ENCODE results near the gene NTN5.

- TF ChIP-seq EP300 (IDR thresholded peaks at IDR 0.05; ENCODE audit: borderline replicate concordance in 1 of 2, control insufficient read depth in 1 of 2, low read depth in 2 of 2, low read length in 2 of 2) = no peak
- TF ChIP-seq PBX3 (IDR thresholded peaks at IDR 0.05; ENCODE audit: insufficient replicate concordance, low read depth, low read length) = no peak
- no peak for TF ChIP-seq CTCF (IDR thresholded peaks at IDR 0.05 in 2 of 3, conservative IDR thresholded peaks at IDR 0.05 in 1 of 3; ENCODE audit: control insufficient read depth in 2 of 3, extremely low read depth in 1 of 3, insufficient read depth in 1 of 3, low read depth in 3 of 3, low read length in 3 of 3)
- no peak for TF ChIP-seq HDAC6 (IDR thresholded peaks at IDR 0.05; ENCODE audit: unreplicated experiment)
- no peak for TF ChIP-seq SREBF2 (IDR thresholded peaks at IDR 0.05; ENCODE audit: low read length)
- TF ChIP-seq ZNF274 (IDR thresholded peaks at IDR 0.05; ENCODE audit: insufficient read depth, insufficient read length) = no peak
- no peak for TF ChIP-seq MXI1 (IDR thresholded peaks at IDR 0.05; ENCODE audit: low read depth, low read length)
- no peak for TF ChIP-seq SPI1 (IDR thresholded peaks at IDR 0.05; ENCODE audit: borderline replicate concordance, insufficient read depth, low read depth, low read length)
- no peak for TF ChIP-seq RAD21 (IDR thresholded peaks at IDR 0.05; ENCODE audit: insufficient read depth, low read depth, low read length)
- TF ChIP-seq RCOR1 (conservative IDR thresholded peaks at IDR 0.05; ENCODE audit: low read depth, low read length) = no peak
- TF ChIP-seq POLR2A (IDR thresholded peaks at IDR 0.05; ENCODE audit: low read depth, low read length) = no peak; the same call in 1 of the 2 replicates
These were observed 55.5 kb downstream of the NTN5 start for GRCh38 chr19:48617146-48617937.

Data from GM12878 (cell line).